GM18867 (cell line): ENCODE results near the gene NOSTRIN.

Experiments
- ATAC-seq: cut with Tn5 transposase; IDR thresholded peaks from one replicate; pipeline ENCODE4 v1.9.1; 2021; ENCODE audit warnings: mild to moderate bottlenecking, moderate library complexity; ENCODE audit not compliant: unreplicated experiment

Gene NOSTRIN

GRCh38 chr2:168814939-168815907 is 12.8 kb downstream of the NOSTRIN start:
- no peak for ATAC-seq

GRCh38 chr2:168816369-168816768 is 13.9 kb downstream of the NOSTRIN start:
- no peak for ATAC-seq

- ATAC-seq, result no peak
These were observed 16.7 kb downstream of the NOSTRIN start for GRCh38 chr2:168819050-168819715.

GRCh38 chr2:168819829-168820489 is 17.5 kb downstream of the NOSTRIN start:
- ATAC-seq, result no peak

- no peak for ATAC-seq
These were observed 19.1 kb downstream of the NOSTRIN start for GRCh38 chr2:168821577-168821976.

GRCh38 chr2:168821992-168822391 is 19.6 kb downstream of the NOSTRIN start:
- no peak for ATAC-seq

- ATAC-seq, result no peak
These were observed 22.7 kb downstream of the NOSTRIN start for GRCh38 chr2:168825126-168825525.

GRCh38 chr2:168830958-168831357 is 28.5 kb downstream of the NOSTRIN start:
- no peak for ATAC-seq

GRCh38 chr2:168831662-168832061 is 29.2 kb downstream of the NOSTRIN start:
- ATAC-seq, result no peak

- no peak for ATAC-seq
These were observed 33.5 kb downstream of the NOSTRIN start for GRCh38 chr2:168835969-168836368.

- ATAC-seq, result no peak
These were observed 39.0 kb downstream of the NOSTRIN start for GRCh38 chr2:168841445-168841844.

- no peak for ATAC-seq
These were observed 40.8 kb downstream of the NOSTRIN start for GRCh38 chr2:168843253-168843652.

- no peak for ATAC-seq
These were observed 45.8 kb downstream of the NOSTRIN start for GRCh38 chr2:168848225-168848624.

GRCh38 chr2:168849610-168850009 is 47.2 kb downstream of the NOSTRIN start:
- ATAC-seq, result no peak

- ATAC-seq, result no peak
These were observed 48.4 kb downstream of the NOSTRIN start for GRCh38 chr2:168850846-168851245.

GRCh38 chr2:168851674-168852320 is 49.4 kb downstream of the NOSTRIN start:
- no peak for ATAC-seq

GRCh38 chr2:168852481-168852880 is 50.0 kb downstream of the NOSTRIN start:
- ATAC-seq, result no peak

GRCh38 chr2:168853471-168853870 is 51.0 kb downstream of the NOSTRIN start:
- no peak for ATAC-seq

GRCh38 chr2:168854651-168855050 is 52.2 kb downstream of the NOSTRIN start:
- no peak for ATAC-seq

GRCh38 chr2:168855601-168856000 is 53.2 kb downstream of the NOSTRIN start:
- ATAC-seq, result no peak

- no peak for ATAC-seq
These were observed 55.7 kb downstream of the NOSTRIN start for GRCh38 chr2:168858146-168858545.
